GM12878 (cell line): ENCODE data around the gene SRI. TPM values are rescaled to one million over a fixed set of nuclear protein-coding genes. Genes with fewer than 3 reads are reported as not detected.

Source experiments
- BCL11A ChIP-seq: IDR thresholded peaks from 2 replicates; pipeline ENCODE4 v1.6.1; 2011; ENCODE audit warnings: low read depth, low read length
- BHLHE40 ChIP-seq, 2 experiments: fragments of 450-650 bp in 1 of 2; IDR thresholded peaks; 2 replicates each; pipeline ENCODE4 v1.6.1; 2011 to 2017; ENCODE audit warnings: low read depth in 2 of 2, borderline replicate concordance in 1 of 2, improper control_type of control experiment in 1 of 2, low read length in 1 of 2, mild to moderate bottlenecking in 1 of 2
- CBFB ChIP-seq: IDR thresholded peaks from 2 replicates; pipeline ENCODE4 v1.6.1; 2016; ENCODE audit warnings: antibody characterized with exemption, low read depth
- CHD2 ChIP-seq: IDR thresholded peaks from 2 replicates; pipeline ENCODE4 v1.6.1; 2011; ENCODE audit warnings: low read depth, low read length, improper control_type of control experiment, borderline replicate concordance
- ETV6 ChIP-seq, 2 experiments: fragments of 450-650 bp in 1 of 2; IDR thresholded peaks in 1 of 2; conservative IDR thresholded peaks in 1 of 2; 2 replicates each; pipeline ENCODE4 v1.6.1; 2014; ENCODE audit warnings: antibody characterized with exemption in 1 of 2, borderline replicate concordance in 1 of 2, low read depth in 1 of 2, mild to moderate bottlenecking in 1 of 2, moderate library complexity in 1 of 2
- MEF2A ChIP-seq: IDR thresholded peaks from 2 replicates; pipeline ENCODE4 v1.6.1; 2011; ENCODE audit warnings: low read depth, mild to moderate bottlenecking, low read length, moderate library complexity; ENCODE audit not compliant: insufficient read depth
- MTA2 ChIP-seq: fragments of 450-650 bp; IDR thresholded peaks from 2 replicates; pipeline ENCODE4 v1.6.1; 2016; ENCODE audit warnings: low read depth, mild to moderate bottlenecking, moderate library complexity
- PML ChIP-seq: IDR thresholded peaks from 2 replicates; pipeline ENCODE4 v1.6.1; 2012; ENCODE audit warnings: low read length, inconsistent platforms
- POLR2A ChIP-seq: IDR thresholded peaks from 2 replicates; pipeline ENCODE4 v1.6.1; 2011; ENCODE audit warnings: low read depth, mild to moderate bottlenecking, low read length
- POLR2AphosphoS5 ChIP-seq: IDR thresholded peaks from 2 replicates; pipeline ENCODE4 v1.6.1; 2011; ENCODE audit warnings: mild to moderate bottlenecking, low read length, inconsistent platforms
- RAD21 ChIP-seq: IDR thresholded peaks from 2 replicates; pipeline ENCODE4 v1.6.1; 2011; ENCODE audit warnings: mild to moderate bottlenecking, low read depth, low read length, moderate library complexity; ENCODE audit not compliant: insufficient read depth
- RELA ChIP-seq: fragments of 450-650 bp; IDR thresholded peaks from 2 replicates; pipeline ENCODE4 v1.8.0; 2014; ENCODE audit warnings: borderline replicate concordance; ENCODE audit not compliant: partially characterized antibody
- SMAD5 ChIP-seq: IDR thresholded peaks from 2 replicates; pipeline ENCODE4 v1.6.1; 2016; ENCODE audit warnings: antibody characterized with exemption, low read depth
- SUPT20H ChIP-seq: IDR thresholded peaks from 2 replicates; pipeline ENCODE4 v1.6.1; 2011; ENCODE audit warnings: low read depth, mild to moderate bottlenecking, low read length, moderate library complexity, borderline replicate concordance; ENCODE audit not compliant: control insufficient read depth
- TARDBP ChIP-seq: IDR thresholded peaks from 2 replicates; pipeline ENCODE4 v1.6.1; 2016; ENCODE audit warnings: borderline replicate concordance
- WRNIP1 ChIP-seq: IDR thresholded peaks from 2 replicates; pipeline ENCODE4 v1.6.1; 2011; ENCODE audit warnings: low read depth, low read length, improper control_type of control experiment, borderline replicate concordance
- polyA plus RNA-seq, 11 experiments: library from polyadenylated mRNA; depleted of rRNA in 4 of 11; unstranded in 6 of 11; stranded (reverse) in 5 of 11; fragments of >200 nt; fragmentation: Nextera tagmentation in 4 of 11; fragmentation: Illumina TruSeq in 1 of 11; extraction: Ambion mirVana in 4 of 11; extraction: Trizol in 1 of 11; gene quantifications; 1 replicate in 1 of 11; 2 replicates in 10 of 11; pipeline versions ENCODE4 v1.2.1 to v1.2.3, GENCODE V29; 2011 to 2016; ENCODE audit warnings: inconsistent platforms in 2 of 11, missing spikeins in 2 of 11, low read depth in 1 of 11
- total RNA-seq, 4 experiments: library from RNA; depleted of rRNA in 3 of 4; stranded (reverse); fragments of >200 nt in 3 of 4; fragmentation: Illumina TruSeq in 1 of 4; extraction: Trizol in 1 of 4; gene quantifications; 2 replicates each; pipeline versions ENCODE4 v1.2.1 to v1.2.3, GENCODE V29; 2013 to 2021
- TF ChIP-seq, protein P1 (sequence below): fragments of 450-650 bp; formaldehyde crosslinking; IDR thresholded peaks from 2 replicates; pipeline ENCODE4 v1.4.0; 2020; ENCODE audit warnings: mild to moderate bottlenecking, moderate library complexity
- TF ChIP-seq, protein P2 (sequence below): fragments of 450-650 bp; IDR thresholded peaks from 2 replicates; pipeline ENCODE4 v1.6.1; 2018; ENCODE audit warnings: borderline replicate concordance, mild to moderate bottlenecking; ENCODE audit not compliant: partially characterized antibody
- TF ChIP-seq, protein P3 (sequence below): IDR thresholded peaks from 2 replicates; pipeline ENCODE4 v1.6.1; 2012; ENCODE audit warnings: low read depth, low read length, improper control_type of control experiment
- TF ChIP-seq, protein P4 (sequence below): fragments of 450-650 bp; IDR thresholded peaks from 2 replicates; pipeline ENCODE4 v1.6.1; 2014; ENCODE audit warnings: mild to moderate bottlenecking

The SRI gene
- total and polyA plus RNA-seq, 10 of the 15 experiments (the other 5 are each of a cell fraction or from before 2014, with no cell fraction given) = 94.7 to 588 (median 242) TPM

DNA sequence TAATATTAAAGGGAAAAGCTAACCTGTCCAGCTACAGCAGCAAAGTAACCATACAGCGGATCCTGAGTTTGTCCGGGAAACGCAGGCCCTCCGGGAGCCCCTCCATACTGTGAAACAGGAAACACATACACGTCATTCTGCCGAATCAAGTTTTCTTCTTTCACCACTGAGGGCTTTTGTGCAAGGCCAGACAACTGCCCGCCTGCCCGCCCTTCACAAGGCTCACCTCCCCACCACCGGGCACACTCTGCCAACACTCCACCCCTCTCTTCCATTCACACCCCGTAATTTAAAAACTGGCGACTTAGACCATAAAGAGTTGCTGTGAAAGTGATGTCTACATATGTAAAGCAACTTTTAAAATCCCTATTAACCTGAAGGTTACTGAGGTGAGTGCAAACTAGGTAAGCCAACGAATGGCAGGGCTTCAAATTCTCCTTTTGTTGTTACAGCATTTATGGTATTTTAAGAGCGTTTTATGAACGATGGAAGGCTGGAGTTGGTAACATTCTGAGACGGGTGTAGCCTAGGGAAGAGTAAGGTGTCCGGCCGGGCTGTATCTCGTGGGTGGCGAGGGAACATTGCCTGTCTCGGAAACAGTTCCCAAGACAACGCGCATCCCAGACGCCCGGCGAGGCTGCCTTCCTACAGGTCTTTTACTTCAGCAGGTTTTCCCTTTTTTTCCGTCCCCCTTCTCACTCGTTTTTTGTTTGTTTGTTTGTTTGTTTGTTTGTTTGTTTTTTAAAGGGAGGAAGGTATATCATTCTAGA lies 817 bp downstream of the SRI start (continued):
- TF ChIP-seq, protein P1, sequence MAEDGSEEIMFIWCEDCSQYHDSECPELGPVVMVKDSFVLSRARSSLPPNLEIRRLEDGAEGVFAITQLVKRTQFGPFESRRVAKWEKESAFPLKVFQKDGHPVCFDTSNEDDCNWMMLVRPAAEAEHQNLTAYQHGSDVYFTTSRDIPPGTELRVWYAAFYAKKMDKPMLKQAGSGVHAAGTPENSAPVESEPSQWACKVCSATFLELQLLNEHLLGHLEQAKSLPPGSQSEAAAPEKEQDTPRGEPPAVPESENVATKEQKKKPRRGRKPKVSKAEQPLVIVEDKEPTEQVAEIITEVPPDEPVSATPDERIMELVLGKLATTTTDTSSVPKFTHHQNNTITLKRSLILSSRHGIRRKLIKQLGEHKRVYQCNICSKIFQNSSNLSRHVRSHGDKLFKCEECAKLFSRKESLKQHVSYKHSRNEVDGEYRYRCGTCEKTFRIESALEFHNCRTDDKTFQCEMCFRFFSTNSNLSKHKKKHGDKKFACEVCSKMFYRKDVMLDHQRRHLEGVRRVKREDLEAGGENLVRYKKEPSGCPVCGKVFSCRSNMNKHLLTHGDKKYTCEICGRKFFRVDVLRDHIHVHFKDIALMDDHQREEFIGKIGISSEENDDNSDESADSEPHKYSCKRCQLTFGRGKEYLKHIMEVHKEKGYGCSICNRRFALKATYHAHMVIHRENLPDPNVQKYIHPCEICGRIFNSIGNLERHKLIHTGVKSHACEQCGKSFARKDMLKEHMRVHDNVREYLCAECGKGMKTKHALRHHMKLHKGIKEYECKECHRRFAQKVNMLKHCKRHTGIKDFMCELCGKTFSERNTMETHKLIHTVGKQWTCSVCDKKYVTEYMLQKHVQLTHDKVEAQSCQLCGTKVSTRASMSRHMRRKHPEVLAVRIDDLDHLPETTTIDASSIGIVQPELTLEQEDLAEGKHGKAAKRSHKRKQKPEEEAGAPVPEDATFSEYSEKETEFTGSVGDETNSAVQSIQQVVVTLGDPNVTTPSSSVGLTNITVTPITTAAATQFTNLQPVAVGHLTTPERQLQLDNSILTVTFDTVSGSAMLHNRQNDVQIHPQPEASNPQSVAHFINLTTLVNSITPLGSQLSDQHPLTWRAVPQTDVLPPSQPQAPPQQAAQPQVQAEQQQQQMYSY (CRISPR knock-in tag) = no peak
- TF ChIP-seq, protein P2, sequence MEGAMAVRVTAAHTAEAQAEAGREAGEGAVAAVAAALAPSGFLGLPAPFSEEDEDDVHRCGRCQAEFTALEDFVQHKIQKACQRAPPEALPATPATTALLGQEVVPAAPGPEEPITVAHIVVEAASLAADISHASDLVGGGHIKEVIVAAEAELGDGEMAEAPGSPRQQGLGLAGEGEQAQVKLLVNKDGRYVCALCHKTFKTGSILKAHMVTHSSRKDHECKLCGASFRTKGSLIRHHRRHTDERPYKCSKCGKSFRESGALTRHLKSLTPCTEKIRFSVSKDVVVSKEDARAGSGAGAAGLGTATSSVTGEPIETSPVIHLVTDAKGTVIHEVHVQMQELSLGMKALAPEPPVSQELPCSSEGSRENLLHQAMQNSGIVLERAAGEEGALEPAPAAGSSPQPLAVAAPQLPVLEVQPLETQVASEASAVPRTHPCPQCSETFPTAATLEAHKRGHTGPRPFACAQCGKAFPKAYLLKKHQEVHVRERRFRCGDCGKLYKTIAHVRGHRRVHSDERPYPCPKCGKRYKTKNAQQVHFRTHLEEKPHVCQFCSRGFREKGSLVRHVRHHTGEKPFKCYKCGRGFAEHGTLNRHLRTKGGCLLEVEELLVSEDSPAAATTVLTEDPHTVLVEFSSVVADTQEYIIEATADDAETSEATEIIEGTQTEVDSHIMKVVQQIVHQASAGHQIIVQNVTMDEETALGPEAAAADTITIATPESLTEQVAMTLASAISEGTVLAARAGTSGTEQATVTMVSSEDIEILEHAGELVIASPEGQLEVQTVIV = no peak
- TF ChIP-seq SUPT20H = no peak
- no peak for TF ChIP-seq MTA2
- no peak for TF ChIP-seq BCL11A
- TF ChIP-seq WRNIP1 = no peak
- peak; percentile 68; the same call in 1 of the 2 replicates for TF ChIP-seq SMAD5
- no peak for TF ChIP-seq CBFB
- no peak for TF ChIP-seq RELA
- no peak; the same call in 1 of the 2 replicates for TF ChIP-seq PML
- 0 out of 2 replicates have a peak, but pooled peaks have one; percentile 39 for TF ChIP-seq TARDBP
- TF ChIP-seq, protein P3, sequence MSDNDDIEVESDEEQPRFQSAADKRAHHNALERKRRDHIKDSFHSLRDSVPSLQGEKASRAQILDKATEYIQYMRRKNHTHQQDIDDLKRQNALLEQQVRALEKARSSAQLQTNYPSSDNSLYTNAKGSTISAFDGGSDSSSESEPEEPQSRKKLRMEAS = no peak
- no peak for TF ChIP-seq RAD21
- no peak for TF ChIP-seq MEF2A
- TF ChIP-seq, protein P4, sequence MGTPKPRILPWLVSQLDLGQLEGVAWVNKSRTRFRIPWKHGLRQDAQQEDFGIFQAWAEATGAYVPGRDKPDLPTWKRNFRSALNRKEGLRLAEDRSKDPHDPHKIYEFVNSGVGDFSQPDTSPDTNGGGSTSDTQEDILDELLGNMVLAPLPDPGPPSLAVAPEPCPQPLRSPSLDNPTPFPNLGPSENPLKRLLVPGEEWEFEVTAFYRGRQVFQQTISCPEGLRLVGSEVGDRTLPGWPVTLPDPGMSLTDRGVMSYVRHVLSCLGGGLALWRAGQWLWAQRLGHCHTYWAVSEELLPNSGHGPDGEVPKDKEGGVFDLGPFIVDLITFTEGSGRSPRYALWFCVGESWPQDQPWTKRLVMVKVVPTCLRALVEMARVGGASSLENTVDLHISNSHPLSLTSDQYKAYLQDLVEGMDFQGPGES = no peak
- peak; percentile 83 for TF ChIP-seq POLR2AphosphoS5
- TF ChIP-seq BHLHE40 (IDR thresholded peaks at IDR 0.05; ENCODE audit: borderline replicate concordance in 1 of 2, low read depth in 2 of 2, low read length in 1 of 2) = peak in 1 of 2 experiments; percentile 42; a peak in 1 of 4 replicates
- peak; percentile 81 for TF ChIP-seq POLR2A
- peak in 1 of 2 experiments; percentile 80; a peak in 2 of 4 replicates for TF ChIP-seq ETV6 (conservative IDR thresholded peaks at IDR 0.05 in 1 of 2, IDR thresholded peaks at IDR 0.05 in 1 of 2; ENCODE audit: borderline replicate concordance in 1 of 2, low read depth in 1 of 2)
- no peak for TF ChIP-seq CHD2
